HCT116 (cell line): Measurements from ENCODE around the gene FGF14.

ENCODE experiments used
- CTCF ChIP-seq, 3 experiments: fragments of 200-600 bp in 1 of 3; sonication (generic) in 1 of 3; IDR thresholded peaks in 2 of 3; conservative IDR thresholded peaks in 1 of 3; 2 replicates each; pipeline ENCODE4 v1.5.1; 2012 to 2017; ENCODE audit warnings: low read depth in 2 of 3, low read length in 2 of 3, antibody characterized with exemption in 1 of 3, borderline replicate concordance in 1 of 3, control low read depth in 1 of 3, mild to moderate bottlenecking in 1 of 3, mixed read lengths in 1 of 3, mixed run types in 1 of 3, moderate library complexity in 1 of 3; ENCODE audit not compliant: insufficient read depth in 1 of 3
- EGR1 ChIP-seq: IDR thresholded peaks from 2 replicates; pipeline ENCODE4 v1.6.1; 2012; ENCODE audit warnings: low read depth

GRCh38 chr13:101949681-101950080 is 452.2 kb downstream of the FGF14 start:
- no peak for TF ChIP-seq CTCF (IDR thresholded peaks at IDR 0.05 in 2 of 3, conservative IDR thresholded peaks at IDR 0.05 in 1 of 3; ENCODE audit: borderline replicate concordance in 1 of 3, insufficient read depth in 1 of 3, low read depth in 2 of 3, low read length in 2 of 3)
- TF ChIP-seq EGR1 = no peak
